GM10248 (cell line): ENCODE results near the gene DYRK4.

Source experiments
- CTCF ChIA-PET: fragments of 300-600 bp; sonication (Branson Sonifier 250); formaldehyde crosslinking; extraction: SDS; loops from one replicate; lab custom pipeline; 2021; ENCODE audit warnings: antibody characterized with exemption; lab: Yijun Ruan, JAX
- POLR2A ChIA-PET: fragments of 350-650 bp; sonication (Branson Sonifier 250); formaldehyde crosslinking; extraction: SDS; loops from one replicate; lab custom pipeline; 2020; ENCODE audit warnings: antibody characterized with exemption; lab: Yijun Ruan, JAX
- DNase-seq: peaks from one replicate; pipeline ENCODE4 v3.0.0; 2012; ENCODE audit errors: extremely low spot score
- CTCF ChIP-seq: IDR thresholded peaks from 2 replicates; pipeline ENCODE4 v1.5.1; 2012; ENCODE audit warnings: mild to moderate bottlenecking, low read depth; ENCODE audit errors: extremely low read depth, missing control alignments, control extremely low read depth

DYRK4 gene

GRCh38 chr12:4648501-4649357, 86.7 kb downstream of the DYRK4 start, which contains the start of the genes AKAP3 and NDUFA9:
Gene AKAP3, minus strand, starts transcription at chr12:4649051. Its CDS starts 10,855 bp downstream, at chr12:4638196.
Gene NDUFA9, plus strand, starts transcription at chr12:4649114. Its CDS starts 13 bp downstream, at chr12:4649127.
- TF ChIP-seq CTCF = no peak
- CTCF ChIA-PET = interaction anchor here (0.7 to 2.6 kb wide), 5 partner anchors 11 to 45 kb away, joined by 3 to 15 read pairs (median 4); no protein-coding TSS in a partner anchor
- peak; percentile 80 for DNase-seq
- POLR2A ChIA-PET = no interaction called here

- CTCF ChIA-PET = interaction anchor here (0.7 to 2.6 kb wide), 5 partner anchors 11 to 46 kb away, joined by 3 to 15 read pairs (median 4); no protein-coding TSS in a partner anchor
- DNase-seq = no peak
- no peak for TF ChIP-seq CTCF
- POLR2A ChIA-PET = no interaction called here
Observed at GRCh38 chr12:4649358-4649661, 87.3 kb downstream of the DYRK4 start.

GRCh38 chr12:4653257-4653656, 91.2 kb downstream of the DYRK4 start:
- DNase-seq = no peak
- CTCF ChIA-PET = interaction anchor here (1.0 to 1.6 kb wide), 4 partner anchors 9 to 49 kb away, joined by 4 to 5 read pairs (median 4); no protein-coding TSS in a partner anchor
- no peak for TF ChIP-seq CTCF

GRCh38 chr12:4653691-4654090, 91.7 kb downstream of the DYRK4 start:
- no peak for TF ChIP-seq CTCF
- CTCF ChIA-PET = no interaction called here
- no peak for DNase-seq
- POLR2A ChIA-PET = no interaction called here

More at GRCh38 chr12:4653257-4653656, 91.2 kb downstream of the DYRK4 start:
- POLR2A ChIA-PET = no interaction called here
